Naive B cell (primary cell): ENCODE measurements around the gene TSC22D4. TPM values are rescaled to one million over a fixed set of nuclear protein-coding genes. Genes with fewer than 3 reads are reported as not detected.

Experiments
- polyA plus RNA-seq, 6 donors: library from polyadenylated mRNA; unstranded; fragments of 300-500 nt; fragmentation: Illumina TruSeq; gene quantifications; one replicate each; pipeline ENCODE4 v1.2.3, GENCODE V29; 2021; ENCODE audit warnings: low read depth in 6 of 6

The TSC22D4 gene
- polyA plus RNA-seq, 6 donors from 2014 or later = 17.5 to 23.6 (median 20.7) TPM

Other genes with a start within 250 kb of the TSC22D4 start
- 10 to 100 TPM in 1 of 6 donors, 1 to 10 TPM in 5; 5.0 to 10.3 (median 8.5) TPM for gene SPDYE3, start 171.5 kb downstream of the TSC22D4 start, polyA plus RNA-seq
- gene PILRB, start 121.1 kb downstream of the TSC22D4 start, polyA plus RNA-seq = 10 to 100 TPM in 2 of 6 donors, 1 to 10 TPM in 4; 3.5 to 28.7 (median 7.0) TPM
- 1 to 10 TPM in 1 of 6 donors, under 1 TPM in 4, not detected in 1; 0.53 to 1.8 (median 0.53) TPM for gene PILRA, start 105.7 kb downstream of the TSC22D4 start, polyA plus RNA-seq
- 10 to 100 TPM in 5 of 6 donors, 1 to 10 TPM in 1; 9.4 to 24.9 (median 13.3) TPM for gene ZCWPW1, start 50.5 kb downstream of the TSC22D4 start, polyA plus RNA-seq
- 10 to 100 TPM; 10.9 to 24.6 (median 19.5) TPM for gene MEPCE, start 49.4 kb downstream of the TSC22D4 start, polyA plus RNA-seq
- gene PPP1R35, start 42.7 kb downstream of the TSC22D4 start, polyA plus RNA-seq = 10 to 100 TPM; 21.8 to 46.8 (median 27.5) TPM
- gene SPACDR, start 15.0 kb downstream of the TSC22D4 start, polyA plus RNA-seq = under 1 TPM in 1 of 6 donors, not detected in 5; 0.45 TPM
- not detected for gene NYAP1, start 4.7 kb upstream of the TSC22D4 start, polyA plus RNA-seq
- 1 to 10 TPM in 5 of 6 donors, not detected in 1; 3.1 to 5.9 (median 4.1) TPM for gene AGFG2, start 60.0 kb upstream of the TSC22D4 start, polyA plus RNA-seq
- not detected for gene SAP25, start 94.7 kb upstream of the TSC22D4 start, polyA plus RNA-seq
- 100 to 1,000 TPM in 4 of 6 donors, 10 to 100 TPM in 2; 81.4 to 172 (median 106) TPM for gene LRCH4, start 106.9 kb upstream of the TSC22D4 start, polyA plus RNA-seq
- gene FBXO24, start 107.1 kb upstream of the TSC22D4 start, polyA plus RNA-seq = 1 to 10 TPM in 2 of 6 donors, under 1 TPM in 3, not detected in 1; 0.13 to 1.7 (median 0.89) TPM
- 1 to 10 TPM in 1 of 6 donors, under 1 TPM in 4, not detected in 1; 0.23 to 1.1 (median 0.86) TPM for gene PCOLCE, start 123.1 kb upstream of the TSC22D4 start, polyA plus RNA-seq
- 10 to 100 TPM in 5 of 6 donors, 1 to 10 TPM in 1; 7.7 to 18.2 (median 13.1) TPM for gene MOSPD3, start 133.3 kb upstream of the TSC22D4 start, polyA plus RNA-seq
- 1 to 10 TPM in 1 of 6 donors, under 1 TPM in 3, not detected in 2; 0.58 to 1.3 (median 0.65) TPM for gene TFR2, start 162.3 kb upstream of the TSC22D4 start, polyA plus RNA-seq
- gene ACTL6B, start 177.2 kb upstream of the TSC22D4 start, polyA plus RNA-seq = not detected
- gene GNB2, start 194.5 kb upstream of the TSC22D4 start, polyA plus RNA-seq = 10 to 100 TPM; 46.2 to 65.4 (median 56.2) TPM
- 1 to 10 TPM in 4 of 6 donors, under 1 TPM in 2; 0.69 to 2.9 (median 1.2) TPM for gene GIGYF1, start 215.0 kb upstream of the TSC22D4 start, polyA plus RNA-seq
- 10 to 100 TPM; 25.3 to 41.0 (median 34.6) TPM for gene POP7, start 226.9 kb upstream of the TSC22D4 start, polyA plus RNA-seq
- gene EPO, start 241.3 kb upstream of the TSC22D4 start, polyA plus RNA-seq = not detected